IMR-90 (cell line): ENCODE results near the gene PACSIN3. TPM values are rescaled to one million over a fixed set of nuclear protein-coding genes. Genes with fewer than 3 reads are reported as not detected.
A peak's percentile ranks its signal among the peaks of the same experiment; 100 is the strongest.

Experiments
- ATAC-seq: fragments of 200-7000 bp; cut with Tn5 transposase; 2 replicates; pipeline ENCODE4 v1.9.1; 2020; ENCODE audit warnings: low read depth, mild to moderate bottlenecking, moderate library complexity
- BruUV-seq: library from RNA; stranded (reverse); fragments of 400-500 nt; replicated peaks from 2 replicates; lab custom pipeline; 2021; lab: Mats Ljungman, UMichigan
- CTCF ChIA-PET: fragments of 300-600 bp; formaldehyde crosslinking; extraction: SDS; loops from one replicate; lab custom pipeline; 2021; ENCODE audit warnings: antibody characterized with exemption; lab: Yijun Ruan, JAX
- POLR2A ChIA-PET: fragments of 300-600 bp; sonication (Branson Sonifier 250); formaldehyde crosslinking; loops from one replicate; lab custom pipeline; 2022; ENCODE audit warnings: antibody characterized with exemption; ENCODE audit not compliant: unreplicated experiment; lab: Charles Lee
- DNase-seq: peaks from one replicate; pipeline ENCODE4 v3.0.0; 2013
- H2AFZ ChIP-seq: replicated peaks from 2 replicates; pipeline ENCODE3; 2013; ENCODE audit warnings: low read length, mild to moderate bottlenecking; ENCODE audit not compliant: poor library complexity
- H2AK5ac ChIP-seq: 2 replicates; pipeline ENCODE4 v1.6.1; 2013; ENCODE audit warnings: low read depth, low read length, inconsistent platforms
- H2AK9ac ChIP-seq: replicated peaks from 2 replicates; pipeline ENCODE3; 2013; ENCODE audit warnings: mild to moderate bottlenecking, low read depth, low read length, moderate library complexity; ENCODE audit not compliant: poor library complexity
- H2BK120ac ChIP-seq: 2 replicates; pipeline ENCODE4 v1.6.1; 2013; ENCODE audit warnings: low read depth, low read length, inconsistent platforms
- H2BK15ac ChIP-seq: 3 replicates; pipeline ENCODE4 v1.6.1; 2013; ENCODE audit warnings: low read depth, low read length, inconsistent platforms
- H2BK20ac ChIP-seq: 2 replicates; pipeline ENCODE4 v1.6.1; 2013; ENCODE audit warnings: low read depth, mild to moderate bottlenecking, inconsistent platforms, low read length, moderate library complexity
- H2BK5ac ChIP-seq: 2 replicates; pipeline ENCODE4 v1.6.1; 2013; ENCODE audit warnings: mild to moderate bottlenecking, low read depth, low read length, inconsistent platforms; ENCODE audit not compliant: poor library complexity, severe bottlenecking
- H3K14ac ChIP-seq: replicated peaks from 2 replicates; pipeline ENCODE4 v1.6.1; 2013; ENCODE audit warnings: low read depth, low read length, inconsistent platforms
- H3K18ac ChIP-seq: 2 replicates; pipeline ENCODE4 v1.6.1; 2013; ENCODE audit warnings: low read depth, low read length, control low read depth
- H3K23ac ChIP-seq: 2 replicates; pipeline ENCODE4 v1.6.1; 2013; ENCODE audit warnings: low read depth, low read length, inconsistent platforms
- H3K27ac ChIP-seq: 2 replicates; pipeline ENCODE4 v1.5.1; 2013; ENCODE audit warnings: mild to moderate bottlenecking, control low read depth, low read length; ENCODE audit not compliant: insufficient read depth
- H3K27me3 ChIP-seq: 2 replicates; pipeline ENCODE4 v1.6.1; 2013; ENCODE audit warnings: low read length; ENCODE audit not compliant: control insufficient read depth, insufficient read depth
- H3K36me3 ChIP-seq: 2 replicates; pipeline ENCODE4 v1.6.1; 2013; ENCODE audit warnings: low read length, mixed read lengths; ENCODE audit not compliant: control insufficient read depth, insufficient read depth
- H3K4ac ChIP-seq: 2 replicates; pipeline ENCODE4 v1.6.1; 2013; ENCODE audit warnings: low read depth, low read length, inconsistent platforms
- H3K4me1 ChIP-seq: 2 replicates; pipeline ENCODE4 v1.6.1; 2013; ENCODE audit warnings: low read length, mixed read lengths; ENCODE audit not compliant: control insufficient read depth, insufficient read depth
- H3K4me2 ChIP-seq: 2 replicates; pipeline ENCODE4 v1.6.1; 2013; ENCODE audit warnings: low read depth, mild to moderate bottlenecking, control low read depth, low read length, moderate library complexity
- H3K4me3 ChIP-seq: 2 replicates; pipeline ENCODE4 v1.5.1; 2013; ENCODE audit warnings: low read depth, mild to moderate bottlenecking, control low read depth, low read length, moderate library complexity; ENCODE audit not compliant: insufficient read depth
- H3K56ac ChIP-seq: 2 replicates; pipeline ENCODE4 v1.6.1; 2013; ENCODE audit warnings: low read length, inconsistent platforms; ENCODE audit not compliant: insufficient read depth; ENCODE audit errors: extremely low read depth
- H3K79me1 ChIP-seq, 2 experiments: 2 replicates each; pipeline ENCODE4 v1.6.1; 2013; ENCODE audit warnings: low read length in 2 of 2, inconsistent platforms in 1 of 2, low read depth in 1 of 2
- H3K9ac ChIP-seq: 2 replicates; pipeline ENCODE4 v1.6.1; 2013; ENCODE audit warnings: low read depth, low read length, control low read depth
- H3K9me1 ChIP-seq: 2 replicates; pipeline ENCODE4 v1.6.1; 2013; ENCODE audit warnings: low read length, inconsistent platforms; ENCODE audit not compliant: insufficient read depth
- H3K9me3 ChIP-seq: 2 replicates; pipeline ENCODE4 v1.6.1; 2013; ENCODE audit warnings: low read length; ENCODE audit not compliant: control insufficient read depth, insufficient read depth
- H4K20me1 ChIP-seq: 2 replicates; pipeline ENCODE4 v1.6.1; 2013; ENCODE audit warnings: low read length, inconsistent platforms; ENCODE audit not compliant: insufficient read depth
- H4K5ac ChIP-seq: 2 replicates; pipeline ENCODE4 v1.6.1; 2013; ENCODE audit warnings: mild to moderate bottlenecking, low read depth, low read length, control low read depth
- H4K8ac ChIP-seq, 2 experiments: 2 replicates each; pipeline ENCODE4 v1.6.1; 2013; ENCODE audit warnings: low read depth in 2 of 2, low read length in 2 of 2, control low read depth in 1 of 2, inconsistent platforms in 1 of 2
- H4K91ac ChIP-seq: 2 replicates; pipeline ENCODE4 v1.6.1; 2013; ENCODE audit warnings: low read depth, low read length, inconsistent platforms; ENCODE audit not compliant: insufficient read depth
- BHLHE40 ChIP-seq: fragments of 150-350 bp; IDR thresholded peaks from 2 replicates; pipeline ENCODE4 v1.6.1; 2016; ENCODE audit warnings: mild to moderate bottlenecking, low read depth, low read length
- CEBPB ChIP-seq: IDR thresholded peaks from 2 replicates; pipeline ENCODE4 v1.6.1; 2012; ENCODE audit warnings: low read depth, low read length, improper control_type of control experiment
- CHD1 ChIP-seq: IDR thresholded peaks from 2 replicates; pipeline ENCODE4 v1.6.1; 2012; ENCODE audit warnings: low read depth, low read length, improper control_type of control experiment
- FOS ChIP-seq: fragments of 150-350 bp; IDR thresholded peaks from 2 replicates; pipeline ENCODE4 v1.6.1; 2016; ENCODE audit warnings: low read depth, low read length
- MAFK ChIP-seq: IDR thresholded peaks from 2 replicates; pipeline ENCODE4 v1.6.1; 2012; ENCODE audit warnings: low read depth, low read length, improper control_type of control experiment
- MAZ ChIP-seq: IDR thresholded peaks from 2 replicates; pipeline ENCODE4 v1.6.1; 2012; ENCODE audit warnings: low read depth, mild to moderate bottlenecking, low read length, improper control_type of control experiment, moderate library complexity, borderline replicate concordance
- MXI1 ChIP-seq: IDR thresholded peaks from 2 replicates; pipeline ENCODE4 v1.6.1; 2012; ENCODE audit warnings: low read depth, mild to moderate bottlenecking, low read length, moderate library complexity, borderline replicate concordance
- NFE2L2 ChIP-seq: fragments of 150-350 bp; IDR thresholded peaks from 2 replicates; pipeline ENCODE4 v1.6.1; 2016; ENCODE audit warnings: low read depth, mild to moderate bottlenecking, low read length
- POLR2A ChIP-seq: IDR thresholded peaks from 2 replicates; pipeline ENCODE4 v1.6.1; 2012; ENCODE audit warnings: mild to moderate bottlenecking, low read depth, low read length
- RAD21 ChIP-seq: IDR thresholded peaks from 2 replicates; pipeline ENCODE4 v1.6.1; 2012; ENCODE audit warnings: low read length, improper control_type of control experiment
- RCOR1 ChIP-seq: IDR thresholded peaks from 2 replicates; pipeline ENCODE4 v1.6.1; 2012; ENCODE audit warnings: mild to moderate bottlenecking, low read length, improper control_type of control experiment; ENCODE audit not compliant: insufficient replicate concordance
- RFX5 ChIP-seq: IDR thresholded peaks from 2 replicates; pipeline ENCODE4 v1.8.0; 2012; ENCODE audit warnings: low read depth, mild to moderate bottlenecking, low read length, moderate library complexity
- SMC3 ChIP-seq: fragments of 150-350 bp; IDR thresholded peaks from 2 replicates; pipeline ENCODE4 v1.6.1; 2016; ENCODE audit warnings: low read depth, mild to moderate bottlenecking, antibody characterized with exemption, low read length, moderate library complexity
- WGBS, 2 experiments: methylation state at CpG; one replicate each; pipeline versions ENCODE4 v1.1.5 to v1.1.7; 2013; ENCODE audit warnings: missing lambda C conversion rate in 2 of 2; ENCODE audit not compliant: insufficient read length in 1 of 2; ENCODE audit errors: extremely low coverage in 2 of 2; 5-methylcytosine and 5-hydroxymethylcytosine counted together
- dilution Hi-C: fragments of 300-500 bp; cut with HindIII; formaldehyde crosslinking; loops from one replicate; pipeline ENCODE4 v1.14.3; 2018; ENCODE audit warnings: low sequenced_read_pairs; ENCODE audit not compliant: unreplicated experiment
- in situ Hi-C: fragments of 300-500 bp; cut with MboI; formaldehyde crosslinking; loops from 3 replicates; pipeline ENCODE4 v1.14.3; 2019; ENCODE audit warnings: low sequenced_read_pairs, inconsistent platforms, mixed read lengths
- intact Hi-C: fragments of 100-400 bp; cut with micrococcal nuclease; formaldehyde crosslinking; loops from 2 replicates; pipeline ENCODE4 v1.10.0; 2022
- polyA plus RNA-seq, 3 experiments: library from polyadenylated mRNA; depleted of rRNA; stranded (reverse); fragments of >200 nt; gene quantifications; 2 replicates each; pipeline ENCODE4 v1.2.3, GENCODE V29; 2012; ENCODE audit warnings: low replicate concordance in 1 of 3
- total RNA-seq: library from RNA; depleted of rRNA; stranded (reverse); fragments of >200 nt; gene quantifications from 2 replicates; pipeline ENCODE4 v1.2.3, GENCODE V29; 2012
- TF ChIP-seq, protein P1 (sequence below): fragments of 150-350 bp; IDR thresholded peaks from 2 replicates; pipeline ENCODE4 v1.6.1; 2017; ENCODE audit warnings: mild to moderate bottlenecking, antibody characterized with exemption, low read length, low read depth
- TF ChIP-seq, protein P2 (sequence below): conservative IDR thresholded peaks from 2 replicates; pipeline ENCODE4 v1.5.1; 2012; ENCODE audit warnings: mild to moderate bottlenecking, low read depth, low read length, improper control_type of control experiment
- TF ChIP-seq, protein P3 (sequence below): fragments of 150-350 bp; IDR thresholded peaks from 2 replicates; pipeline ENCODE4 v1.6.1; 2016; ENCODE audit warnings: low read depth, mild to moderate bottlenecking, low read length, moderate library complexity, borderline replicate concordance

The PACSIN3 gene
- total and polyA plus RNA-seq, 2 of the 4 experiments (the other 2 are of a cell fraction): 19.2 to 21.1 TPM

GRCh38 chr11:47212938-47213337 is 26.7 kb upstream of the PACSIN3 start:
- Histone ChIP-seq H3K4me1 (peaks cover 8% of the 10 kb centered on the region), H4K20me1 (peaks cover 12% of the 10 kb centered on the region), H4K91ac (no peak overlapping the region), H4K5ac (no peak overlapping the region), H4K8ac (no peak overlapping the region), H3K23ac (no peak overlapping the region), H2BK20ac (no peak overlapping the region), H3K9ac (no peak overlapping the region), H3K14ac (no peak overlapping the region), H2AK9ac (peak overlapping the region; percentile 61), H3K36me3 (peaks cover under 1% of the 10 kb centered on the region; the same call in 1 of the 2 replicates), H3K56ac (no peak overlapping the region), H2BK15ac (no peak overlapping the region), H2AK5ac (0 out of 2 replicates have a peak overlapping the region, but pooled peaks have one; percentile 43), H3K4ac (no peak overlapping the region; the same call in 1 of the 2 replicates), H3K4me3 (no peak overlapping the region), H3K9me3 (no peaks in the 10 kb centered on the region), H2BK5ac (no peak overlapping the region), H3K4me2 (no peak overlapping the region), H3K18ac (no peak overlapping the region), H3K79me1 (peaks cover 11 to 25% of the 10 kb centered on the region in 2 experiments), H3K27ac (no peak overlapping the region), H2BK120ac (no peak overlapping the region), H3K27me3 (no peaks in the 10 kb centered on the region), H2AFZ (peak overlapping the region; percentile 23), H3K9me1 (peaks cover 5% of the 10 kb centered on the region)
- in situ Hi-C loops (no loop called here), intact Hi-C loops (no loop called here), dilution Hi-C loops (no loop called here)
- WGBS, 2 experiments: 98% methylated on average over 8 of the region's 12 CpGs; no CpG with 5 or more reads in 1 of the 2 experiments
- ATAC-seq (no peak), DNase-seq (no peak)
- POLR2A ChIA-PET: no interaction called here
- no TSS peak for BruUV-seq
- CTCF ChIA-PET: no interaction called here
- TF ChIP-seq RFX5: no peak
- no peak for TF ChIP-seq CHD1
- TF ChIP-seq MAFK: no peak
- no peak for TF ChIP-seq NFE2L2
- TF ChIP-seq, protein P1, sequence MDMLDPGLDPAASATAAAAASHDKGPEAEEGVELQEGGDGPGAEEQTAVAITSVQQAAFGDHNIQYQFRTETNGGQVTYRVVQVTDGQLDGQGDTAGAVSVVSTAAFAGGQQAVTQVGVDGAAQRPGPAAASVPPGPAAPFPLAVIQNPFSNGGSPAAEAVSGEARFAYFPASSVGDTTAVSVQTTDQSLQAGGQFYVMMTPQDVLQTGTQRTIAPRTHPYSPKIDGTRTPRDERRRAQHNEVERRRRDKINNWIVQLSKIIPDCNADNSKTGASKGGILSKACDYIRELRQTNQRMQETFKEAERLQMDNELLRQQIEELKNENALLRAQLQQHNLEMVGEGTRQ: no peak
- TF ChIP-seq MAZ: no peak
- TF ChIP-seq SMC3: no peak
- TF ChIP-seq, protein P2, sequence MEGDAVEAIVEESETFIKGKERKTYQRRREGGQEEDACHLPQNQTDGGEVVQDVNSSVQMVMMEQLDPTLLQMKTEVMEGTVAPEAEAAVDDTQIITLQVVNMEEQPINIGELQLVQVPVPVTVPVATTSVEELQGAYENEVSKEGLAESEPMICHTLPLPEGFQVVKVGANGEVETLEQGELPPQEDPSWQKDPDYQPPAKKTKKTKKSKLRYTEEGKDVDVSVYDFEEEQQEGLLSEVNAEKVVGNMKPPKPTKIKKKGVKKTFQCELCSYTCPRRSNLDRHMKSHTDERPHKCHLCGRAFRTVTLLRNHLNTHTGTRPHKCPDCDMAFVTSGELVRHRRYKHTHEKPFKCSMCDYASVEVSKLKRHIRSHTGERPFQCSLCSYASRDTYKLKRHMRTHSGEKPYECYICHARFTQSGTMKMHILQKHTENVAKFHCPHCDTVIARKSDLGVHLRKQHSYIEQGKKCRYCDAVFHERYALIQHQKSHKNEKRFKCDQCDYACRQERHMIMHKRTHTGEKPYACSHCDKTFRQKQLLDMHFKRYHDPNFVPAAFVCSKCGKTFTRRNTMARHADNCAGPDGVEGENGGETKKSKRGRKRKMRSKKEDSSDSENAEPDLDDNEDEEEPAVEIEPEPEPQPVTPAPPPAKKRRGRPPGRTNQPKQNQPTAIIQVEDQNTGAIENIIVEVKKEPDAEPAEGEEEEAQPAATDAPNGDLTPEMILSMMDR: no peak
- TF ChIP-seq BHLHE40: no peak
- no peak for TF ChIP-seq MXI1
- TF ChIP-seq, protein P3, sequence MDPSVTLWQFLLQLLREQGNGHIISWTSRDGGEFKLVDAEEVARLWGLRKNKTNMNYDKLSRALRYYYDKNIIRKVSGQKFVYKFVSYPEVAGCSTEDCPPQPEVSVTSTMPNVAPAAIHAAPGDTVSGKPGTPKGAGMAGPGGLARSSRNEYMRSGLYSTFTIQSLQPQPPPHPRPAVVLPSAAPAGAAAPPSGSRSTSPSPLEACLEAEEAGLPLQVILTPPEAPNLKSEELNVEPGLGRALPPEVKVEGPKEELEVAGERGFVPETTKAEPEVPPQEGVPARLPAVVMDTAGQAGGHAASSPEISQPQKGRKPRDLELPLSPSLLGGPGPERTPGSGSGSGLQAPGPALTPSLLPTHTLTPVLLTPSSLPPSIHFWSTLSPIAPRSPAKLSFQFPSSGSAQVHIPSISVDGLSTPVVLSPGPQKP: no peak
- TF ChIP-seq RAD21: no peak
- TF ChIP-seq CEBPB: no peak
- no peak for TF ChIP-seq FOS
- no peak for TF ChIP-seq POLR2A
- no peak for TF ChIP-seq RCOR1
